IMR-90 (cell line): ENCODE results near the gene GOLPH3L. TPM values are rescaled to one million over a fixed set of nuclear protein-coding genes. Genes with fewer than 3 reads are reported as not detected.

ENCODE experiments used
- ATAC-seq: fragments of 200-7000 bp; cut with Tn5 transposase; 2 replicates; pipeline ENCODE4 v1.9.1; 2020; ENCODE audit warnings: low read depth, mild to moderate bottlenecking, moderate library complexity
- BruUV-seq: library from RNA; stranded (reverse); fragments of 400-500 nt; replicated peaks from 2 replicates; lab custom pipeline; 2021; lab: Mats Ljungman, UMichigan
- CTCF ChIA-PET: fragments of 300-600 bp; formaldehyde crosslinking; extraction: SDS; loops from one replicate; lab custom pipeline; 2021; ENCODE audit warnings: antibody characterized with exemption; lab: Yijun Ruan, JAX
- POLR2A ChIA-PET: fragments of 300-600 bp; sonication (Branson Sonifier 250); formaldehyde crosslinking; loops from one replicate; lab custom pipeline; 2022; ENCODE audit warnings: antibody characterized with exemption; ENCODE audit not compliant: unreplicated experiment; lab: Charles Lee
- DNase-seq: peaks from one replicate; pipeline ENCODE4 v3.0.0; 2013
- H2AFZ ChIP-seq: replicated peaks from 2 replicates; pipeline ENCODE3; 2013; ENCODE audit warnings: low read length, mild to moderate bottlenecking; ENCODE audit not compliant: poor library complexity
- H2AK5ac ChIP-seq: 2 replicates; pipeline ENCODE4 v1.6.1; 2013; ENCODE audit warnings: low read depth, low read length, inconsistent platforms
- H2AK9ac ChIP-seq: replicated peaks from 2 replicates; pipeline ENCODE3; 2013; ENCODE audit warnings: mild to moderate bottlenecking, low read depth, low read length, moderate library complexity; ENCODE audit not compliant: poor library complexity
- H2BK120ac ChIP-seq: 2 replicates; pipeline ENCODE4 v1.6.1; 2013; ENCODE audit warnings: low read depth, low read length, inconsistent platforms
- H2BK15ac ChIP-seq: 3 replicates; pipeline ENCODE4 v1.6.1; 2013; ENCODE audit warnings: low read depth, low read length, inconsistent platforms
- H2BK20ac ChIP-seq: 2 replicates; pipeline ENCODE4 v1.6.1; 2013; ENCODE audit warnings: low read depth, mild to moderate bottlenecking, inconsistent platforms, low read length, moderate library complexity
- H2BK5ac ChIP-seq: 2 replicates; pipeline ENCODE4 v1.6.1; 2013; ENCODE audit warnings: mild to moderate bottlenecking, low read depth, low read length, inconsistent platforms; ENCODE audit not compliant: poor library complexity, severe bottlenecking
- H3K14ac ChIP-seq: replicated peaks from 2 replicates; pipeline ENCODE4 v1.6.1; 2013; ENCODE audit warnings: low read depth, low read length, inconsistent platforms
- H3K18ac ChIP-seq: 2 replicates; pipeline ENCODE4 v1.6.1; 2013; ENCODE audit warnings: low read depth, low read length, control low read depth
- H3K23ac ChIP-seq: 2 replicates; pipeline ENCODE4 v1.6.1; 2013; ENCODE audit warnings: low read depth, low read length, inconsistent platforms
- H3K27ac ChIP-seq: 2 replicates; pipeline ENCODE4 v1.5.1; 2013; ENCODE audit warnings: mild to moderate bottlenecking, control low read depth, low read length; ENCODE audit not compliant: insufficient read depth
- H3K27me3 ChIP-seq: 2 replicates; pipeline ENCODE4 v1.6.1; 2013; ENCODE audit warnings: low read length; ENCODE audit not compliant: control insufficient read depth, insufficient read depth
- H3K36me3 ChIP-seq: 2 replicates; pipeline ENCODE4 v1.6.1; 2013; ENCODE audit warnings: low read length, mixed read lengths; ENCODE audit not compliant: control insufficient read depth, insufficient read depth
- H3K4ac ChIP-seq: 2 replicates; pipeline ENCODE4 v1.6.1; 2013; ENCODE audit warnings: low read depth, low read length, inconsistent platforms
- H3K4me1 ChIP-seq: 2 replicates; pipeline ENCODE4 v1.6.1; 2013; ENCODE audit warnings: low read length, mixed read lengths; ENCODE audit not compliant: control insufficient read depth, insufficient read depth
- H3K4me2 ChIP-seq: 2 replicates; pipeline ENCODE4 v1.6.1; 2013; ENCODE audit warnings: low read depth, mild to moderate bottlenecking, control low read depth, low read length, moderate library complexity
- H3K4me3 ChIP-seq: 2 replicates; pipeline ENCODE4 v1.5.1; 2013; ENCODE audit warnings: low read depth, mild to moderate bottlenecking, control low read depth, low read length, moderate library complexity; ENCODE audit not compliant: insufficient read depth
- H3K56ac ChIP-seq: 2 replicates; pipeline ENCODE4 v1.6.1; 2013; ENCODE audit warnings: low read length, inconsistent platforms; ENCODE audit not compliant: insufficient read depth; ENCODE audit errors: extremely low read depth
- H3K79me1 ChIP-seq, 2 experiments: 2 replicates each; pipeline ENCODE4 v1.6.1; 2013; ENCODE audit warnings: low read length in 2 of 2, inconsistent platforms in 1 of 2, low read depth in 1 of 2
- H3K9ac ChIP-seq: 2 replicates; pipeline ENCODE4 v1.6.1; 2013; ENCODE audit warnings: low read depth, low read length, control low read depth
- H3K9me1 ChIP-seq: 2 replicates; pipeline ENCODE4 v1.6.1; 2013; ENCODE audit warnings: low read length, inconsistent platforms; ENCODE audit not compliant: insufficient read depth
- H3K9me3 ChIP-seq: 2 replicates; pipeline ENCODE4 v1.6.1; 2013; ENCODE audit warnings: low read length; ENCODE audit not compliant: control insufficient read depth, insufficient read depth
- H4K20me1 ChIP-seq: 2 replicates; pipeline ENCODE4 v1.6.1; 2013; ENCODE audit warnings: low read length, inconsistent platforms; ENCODE audit not compliant: insufficient read depth
- H4K5ac ChIP-seq: 2 replicates; pipeline ENCODE4 v1.6.1; 2013; ENCODE audit warnings: mild to moderate bottlenecking, low read depth, low read length, control low read depth
- H4K8ac ChIP-seq, 2 experiments: 2 replicates each; pipeline ENCODE4 v1.6.1; 2013; ENCODE audit warnings: low read depth in 2 of 2, low read length in 2 of 2, control low read depth in 1 of 2, inconsistent platforms in 1 of 2
- H4K91ac ChIP-seq: 2 replicates; pipeline ENCODE4 v1.6.1; 2013; ENCODE audit warnings: low read depth, low read length, inconsistent platforms; ENCODE audit not compliant: insufficient read depth
- BHLHE40 ChIP-seq: fragments of 150-350 bp; IDR thresholded peaks from 2 replicates; pipeline ENCODE4 v1.6.1; 2016; ENCODE audit warnings: mild to moderate bottlenecking, low read depth, low read length
- CEBPB ChIP-seq: IDR thresholded peaks from 2 replicates; pipeline ENCODE4 v1.6.1; 2012; ENCODE audit warnings: low read depth, low read length, improper control_type of control experiment
- CHD1 ChIP-seq: IDR thresholded peaks from 2 replicates; pipeline ENCODE4 v1.6.1; 2012; ENCODE audit warnings: low read depth, low read length, improper control_type of control experiment
- FOS ChIP-seq: fragments of 150-350 bp; IDR thresholded peaks from 2 replicates; pipeline ENCODE4 v1.6.1; 2016; ENCODE audit warnings: low read depth, low read length
- MAZ ChIP-seq: IDR thresholded peaks from 2 replicates; pipeline ENCODE4 v1.6.1; 2012; ENCODE audit warnings: low read depth, mild to moderate bottlenecking, low read length, improper control_type of control experiment, moderate library complexity, borderline replicate concordance
- MXI1 ChIP-seq: IDR thresholded peaks from 2 replicates; pipeline ENCODE4 v1.6.1; 2012; ENCODE audit warnings: low read depth, mild to moderate bottlenecking, low read length, moderate library complexity, borderline replicate concordance
- NFE2L2 ChIP-seq: fragments of 150-350 bp; IDR thresholded peaks from 2 replicates; pipeline ENCODE4 v1.6.1; 2016; ENCODE audit warnings: low read depth, mild to moderate bottlenecking, low read length
- RAD21 ChIP-seq: IDR thresholded peaks from 2 replicates; pipeline ENCODE4 v1.6.1; 2012; ENCODE audit warnings: low read length, improper control_type of control experiment
- RCOR1 ChIP-seq: IDR thresholded peaks from 2 replicates; pipeline ENCODE4 v1.6.1; 2012; ENCODE audit warnings: mild to moderate bottlenecking, low read length, improper control_type of control experiment; ENCODE audit not compliant: insufficient replicate concordance
- RFX5 ChIP-seq: IDR thresholded peaks from 2 replicates; pipeline ENCODE4 v1.8.0; 2012; ENCODE audit warnings: low read depth, mild to moderate bottlenecking, low read length, moderate library complexity
- SMC3 ChIP-seq: fragments of 150-350 bp; IDR thresholded peaks from 2 replicates; pipeline ENCODE4 v1.6.1; 2016; ENCODE audit warnings: low read depth, mild to moderate bottlenecking, antibody characterized with exemption, low read length, moderate library complexity
- USF2 ChIP-seq: fragments of 150-350 bp; IDR thresholded peaks from 2 replicates; pipeline ENCODE4 v1.6.1; 2017; ENCODE audit warnings: mild to moderate bottlenecking, antibody characterized with exemption, low read length, low read depth
- WGBS, 2 experiments: methylation state at CpG; one replicate each; pipeline versions ENCODE4 v1.1.5 to v1.1.7; 2013; ENCODE audit warnings: missing lambda C conversion rate in 2 of 2; ENCODE audit not compliant: insufficient read length in 1 of 2; ENCODE audit errors: extremely low coverage in 2 of 2; 5-methylcytosine and 5-hydroxymethylcytosine counted together
- dilution Hi-C: fragments of 300-500 bp; cut with HindIII; formaldehyde crosslinking; loops from one replicate; pipeline ENCODE4 v1.14.3; 2018; ENCODE audit warnings: low sequenced_read_pairs; ENCODE audit not compliant: unreplicated experiment
- in situ Hi-C: fragments of 300-500 bp; cut with MboI; formaldehyde crosslinking; loops from 3 replicates; pipeline ENCODE4 v1.14.3; 2019; ENCODE audit warnings: low sequenced_read_pairs, inconsistent platforms, mixed read lengths
- intact Hi-C: fragments of 100-400 bp; cut with micrococcal nuclease; formaldehyde crosslinking; loops from 2 replicates; pipeline ENCODE4 v1.10.0; 2022
- polyA plus RNA-seq, 3 experiments: library from polyadenylated mRNA; depleted of rRNA; stranded (reverse); fragments of >200 nt; gene quantifications; 2 replicates each; pipeline ENCODE4 v1.2.3, GENCODE V29; 2012; ENCODE audit warnings: low replicate concordance in 1 of 3
- total RNA-seq: library from RNA; depleted of rRNA; stranded (reverse); fragments of >200 nt; gene quantifications from 2 replicates; pipeline ENCODE4 v1.2.3, GENCODE V29; 2012
- TF ChIP-seq, protein P1 (sequence below): conservative IDR thresholded peaks from 2 replicates; pipeline ENCODE4 v1.5.1; 2012; ENCODE audit warnings: mild to moderate bottlenecking, low read depth, low read length, improper control_type of control experiment

GOLPH3L gene
- total and polyA plus RNA-seq, 2 of the 4 experiments (the other 2 are of a cell fraction), result 9.5 to 11.0 TPM

- dilution Hi-C loops (no loop called here), in situ Hi-C loops (no loop called here), intact Hi-C loops (no loop called here)
- ATAC-seq, result no peak
- Histone ChIP-seq H2AK5ac (no peak overlapping the region), H3K79me1 (peaks cover 31 to 50% of the 10 kb centered on the region in 2 experiments), H2AFZ (no peak overlapping the region), H2BK20ac (no peak overlapping the region), H3K4ac (no peak overlapping the region), H2BK120ac (no peak overlapping the region), H3K56ac (no peak overlapping the region), H3K9ac (no peak overlapping the region), H2AK9ac (no peak overlapping the region), H3K4me3 (no peak overlapping the region), H3K36me3 (peaks cover 18% of the 10 kb centered on the region), H3K9me3 (no peaks in the 10 kb centered on the region), H3K4me2 (no peak overlapping the region), H3K14ac (no peak overlapping the region), H4K91ac (no peak overlapping the region), H3K18ac (no peak overlapping the region), H3K9me1 (peaks cover 3% of the 10 kb centered on the region), H3K27ac (no peak overlapping the region), H4K8ac (no peak overlapping the region), H2BK5ac (no peak overlapping the region), H3K23ac (no peak overlapping the region), H4K5ac (no peak overlapping the region), H3K4me1 (peaks cover 1% of the 10 kb centered on the region; the same call in 1 of the 2 replicates), H2BK15ac (no peak overlapping the region), H3K27me3 (no peaks in the 10 kb centered on the region), H4K20me1 (no peaks in the 10 kb centered on the region; the same call in 1 of the 2 replicates)
- ChIA-PET CTCF (no interaction called here), POLR2A (no interaction called here)
- TF ChIP-seq MXI1 (no peak), USF2 (no peak), MAZ (no peak), RAD21 (no peak), FOS (no peak), BHLHE40 (no peak), SMC3 (no peak), NFE2L2 (no peak), RFX5 (no peak), CHD1 (no peak), RCOR1 (no peak), CEBPB (no peak)
- TF ChIP-seq, protein P1, sequence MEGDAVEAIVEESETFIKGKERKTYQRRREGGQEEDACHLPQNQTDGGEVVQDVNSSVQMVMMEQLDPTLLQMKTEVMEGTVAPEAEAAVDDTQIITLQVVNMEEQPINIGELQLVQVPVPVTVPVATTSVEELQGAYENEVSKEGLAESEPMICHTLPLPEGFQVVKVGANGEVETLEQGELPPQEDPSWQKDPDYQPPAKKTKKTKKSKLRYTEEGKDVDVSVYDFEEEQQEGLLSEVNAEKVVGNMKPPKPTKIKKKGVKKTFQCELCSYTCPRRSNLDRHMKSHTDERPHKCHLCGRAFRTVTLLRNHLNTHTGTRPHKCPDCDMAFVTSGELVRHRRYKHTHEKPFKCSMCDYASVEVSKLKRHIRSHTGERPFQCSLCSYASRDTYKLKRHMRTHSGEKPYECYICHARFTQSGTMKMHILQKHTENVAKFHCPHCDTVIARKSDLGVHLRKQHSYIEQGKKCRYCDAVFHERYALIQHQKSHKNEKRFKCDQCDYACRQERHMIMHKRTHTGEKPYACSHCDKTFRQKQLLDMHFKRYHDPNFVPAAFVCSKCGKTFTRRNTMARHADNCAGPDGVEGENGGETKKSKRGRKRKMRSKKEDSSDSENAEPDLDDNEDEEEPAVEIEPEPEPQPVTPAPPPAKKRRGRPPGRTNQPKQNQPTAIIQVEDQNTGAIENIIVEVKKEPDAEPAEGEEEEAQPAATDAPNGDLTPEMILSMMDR, result no peak
- DNase-seq, result no peak
- no CpG with 5 or more reads among the region's 2 CpGs for WGBS, 2 experiments
- BruUV-seq, result no TSS peak
These were observed 70.8 kb downstream of the GOLPH3L start for GRCh38 chr1:150626150-150626549.
